HEK293 (cell line): ENCODE measurements around the gene FTO.

Experiments
- CTCF ChIA-PET: fragments of 350-600 bp; formaldehyde crosslinking; extraction: SDS; loops from one replicate; lab custom pipeline; 2021; ENCODE audit warnings: antibody characterized with exemption; lab: Yijun Ruan, JAX
- POLR2A ChIA-PET: fragments of 300-600 bp; formaldehyde crosslinking; extraction: SDS; loops from one replicate; lab custom pipeline; 2020; ENCODE audit warnings: antibody characterized with exemption, inconsistent platforms; lab: Yijun Ruan, JAX
- H3K27ac ChIP-seq: fragments of 200-500 bp; sonication (Bioruptor generic); 2 replicates; pipeline ENCODE4 v1.5.1; 2014; ENCODE audit warnings: low read depth, low read length, control low read depth, inconsistent platforms; ENCODE audit errors: extremely low read depth
- H3K36me3 ChIP-seq, 2 experiments: fragments of 200-500 bp in 1 of 2; sonication (Bioruptor generic) in 1 of 2; 1 replicate in 1 of 2; 2 replicates in 1 of 2; pipeline ENCODE4 v1.5.1; 2014 to 2017; ENCODE audit warnings: inconsistent platforms in 2 of 2, low read length in 2 of 2; ENCODE audit not compliant: control insufficient read depth in 2 of 2, insufficient read depth in 1 of 2
- H3K4me1 ChIP-seq: fragments of 200-500 bp; sonication (Bioruptor generic); 2 replicates; pipeline ENCODE4 v1.5.1; 2014; ENCODE audit warnings: mild to moderate bottlenecking, low read length, inconsistent platforms; ENCODE audit not compliant: control insufficient read depth, insufficient read depth
- H3K4me3 ChIP-seq: 2 replicates; pipeline ENCODE4 v1.5.1; 2011; ENCODE audit warnings: low read depth, mild to moderate bottlenecking, control low read depth, low read length, moderate library complexity
- H3K9me3 ChIP-seq: fragments of 200-500 bp; sonication (Bioruptor generic); 2 replicates; pipeline ENCODE4 v1.5.1; 2014; ENCODE audit warnings: low read depth, low read length, inconsistent platforms; ENCODE audit not compliant: control insufficient read depth, insufficient read depth
- IKZF3 ChIP-seq: fragments of 450-650 bp; IDR thresholded peaks from 2 replicates; pipeline ENCODE4 v1.5.0; 2018; ENCODE audit warnings: missing biosample characterization, mild to moderate bottlenecking, missing genetic modification characterization, moderate library complexity
- ZNF133 ChIP-seq: fragments of 450-650 bp; formaldehyde crosslinking; IDR thresholded peaks from 2 replicates; pipeline ENCODE4 v1.5.1; 2016; ENCODE audit warnings: missing biosample characterization, missing genetic modification characterization
- ZNF19 ChIP-seq: fragments of 450-650 bp; formaldehyde crosslinking; IDR thresholded peaks from 2 replicates; pipeline ENCODE4; 2016; ENCODE audit warnings: missing biosample characterization, missing genetic modification characterization, low read depth
- ZNF423 ChIP-seq: fragments of 450-650 bp; formaldehyde crosslinking; IDR thresholded peaks from 2 replicates; pipeline ENCODE4 v1.5.1; 2016; ENCODE audit warnings: missing biosample characterization, missing genetic modification characterization
- ZNF544 ChIP-seq: fragments of 450-650 bp; formaldehyde crosslinking; IDR thresholded peaks from 2 replicates; pipeline ENCODE4 v1.5.0; 2017; ENCODE audit warnings: missing biosample characterization, missing genetic modification characterization
- ZNF585B ChIP-seq: fragments of 450-650 bp; formaldehyde crosslinking; IDR thresholded peaks from 2 replicates; pipeline ENCODE4 v1.5.1; 2016; ENCODE audit warnings: missing biosample characterization, missing genetic modification characterization
- ZNF600 ChIP-seq: fragments of 450-650 bp; formaldehyde crosslinking; IDR thresholded peaks from 2 replicates; pipeline ENCODE4 v1.5.1; 2016; ENCODE audit warnings: missing biosample characterization, missing genetic modification characterization
- ZNF624 ChIP-seq: fragments of 450-650 bp; formaldehyde crosslinking; IDR thresholded peaks from 2 replicates; pipeline ENCODE4 v1.5.1; 2017; ENCODE audit warnings: missing biosample characterization, missing genetic modification characterization
- TF ChIP-seq, protein P1 (sequence below): fragments of 450-650 bp; formaldehyde crosslinking; IDR thresholded peaks from 2 replicates; pipeline ENCODE4 v1.5.0; 2017; ENCODE audit warnings: missing biosample characterization, missing genetic modification characterization, borderline replicate concordance
- TF ChIP-seq, protein P2 (sequence below): fragments of 450-650 bp; formaldehyde crosslinking; conservative IDR thresholded peaks from 2 replicates; pipeline ENCODE4 v1.5.1; 2016; ENCODE audit warnings: low read depth, missing biosample characterization, missing genetic modification characterization
- TF ChIP-seq, protein P3 (sequence below): fragments of 450-650 bp; formaldehyde crosslinking; IDR thresholded peaks from 2 replicates; pipeline ENCODE4 v1.5.1; 2016; ENCODE audit warnings: missing biosample characterization, missing genetic modification characterization
- TF ChIP-seq, protein P4 (sequence below): fragments of 450-650 bp; formaldehyde crosslinking; IDR thresholded peaks from 2 replicates; pipeline ENCODE4 v1.5.1; 2016; ENCODE audit warnings: missing biosample characterization, missing genetic modification characterization

The FTO gene

DNA sequence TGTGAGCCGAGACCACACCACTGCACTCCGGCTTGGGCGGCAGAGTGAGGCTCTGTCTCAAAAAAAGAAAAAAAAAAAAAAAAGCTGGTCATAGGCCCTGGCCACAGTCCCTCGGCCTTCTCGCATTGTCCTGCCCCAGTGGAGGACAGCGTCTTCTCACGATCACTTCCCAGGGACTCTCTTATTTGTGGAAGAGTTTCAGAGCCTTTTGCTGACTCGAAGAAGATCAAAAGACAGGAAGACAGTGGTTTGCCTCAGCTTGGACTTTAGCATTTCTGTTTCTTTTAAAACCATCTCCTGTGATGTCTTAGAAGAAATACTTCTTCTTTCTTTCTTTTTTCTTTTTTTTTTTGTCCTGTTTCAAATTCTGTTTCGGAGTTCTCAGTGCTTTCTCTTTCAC, 210.0 kb downstream of the FTO start:
- H3K27ac ChIP-seq: no peak overlapping the region

DNA sequence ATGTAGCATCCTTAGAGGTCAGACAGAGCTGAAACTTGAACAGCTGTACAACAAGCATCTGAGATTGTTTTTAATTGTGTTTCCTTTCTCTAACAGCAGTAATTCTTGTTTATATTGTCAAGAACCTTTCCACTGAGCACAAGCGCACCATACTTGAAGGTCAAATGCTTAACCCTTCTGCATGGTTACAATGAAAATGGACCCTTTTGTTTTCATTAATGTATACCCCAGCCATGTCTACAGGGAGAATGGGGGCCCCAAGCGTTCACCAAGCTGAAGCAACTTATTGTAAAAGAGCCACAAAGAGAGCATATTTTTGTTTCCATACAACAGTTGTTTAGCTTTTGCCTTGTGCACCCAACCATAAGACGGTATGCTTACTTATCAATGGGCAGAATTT, 210.8 kb downstream of the FTO start:
- Histone ChIP-seq H3K4me1 (peaks cover 15% of the 10 kb centered on the region), H3K4me3 (no peak overlapping the region), H3K36me3 (no peaks in the 10 kb centered on the region), H3K9me3 (no peaks in the 10 kb centered on the region), H3K27ac (no peak overlapping the region)
- CTCF ChIA-PET: interaction anchor here (0.7 kb wide), 1 partner anchor 80 kb away, joined by 3 read pairs; no protein-coding TSS in a partner anchor
- POLR2A ChIA-PET: interaction anchor here (0.6 kb wide), 1 partner anchor 155 kb away, joined by 3 read pairs; no protein-coding TSS in a partner anchor
- no peak for TF ChIP-seq IKZF3 (tag by site-specific recombination)
- TF ChIP-seq ZNF600 (tag by site-specific recombination): no peak
- TF ChIP-seq ZNF423: no peak
- TF ChIP-seq, protein P1, sequence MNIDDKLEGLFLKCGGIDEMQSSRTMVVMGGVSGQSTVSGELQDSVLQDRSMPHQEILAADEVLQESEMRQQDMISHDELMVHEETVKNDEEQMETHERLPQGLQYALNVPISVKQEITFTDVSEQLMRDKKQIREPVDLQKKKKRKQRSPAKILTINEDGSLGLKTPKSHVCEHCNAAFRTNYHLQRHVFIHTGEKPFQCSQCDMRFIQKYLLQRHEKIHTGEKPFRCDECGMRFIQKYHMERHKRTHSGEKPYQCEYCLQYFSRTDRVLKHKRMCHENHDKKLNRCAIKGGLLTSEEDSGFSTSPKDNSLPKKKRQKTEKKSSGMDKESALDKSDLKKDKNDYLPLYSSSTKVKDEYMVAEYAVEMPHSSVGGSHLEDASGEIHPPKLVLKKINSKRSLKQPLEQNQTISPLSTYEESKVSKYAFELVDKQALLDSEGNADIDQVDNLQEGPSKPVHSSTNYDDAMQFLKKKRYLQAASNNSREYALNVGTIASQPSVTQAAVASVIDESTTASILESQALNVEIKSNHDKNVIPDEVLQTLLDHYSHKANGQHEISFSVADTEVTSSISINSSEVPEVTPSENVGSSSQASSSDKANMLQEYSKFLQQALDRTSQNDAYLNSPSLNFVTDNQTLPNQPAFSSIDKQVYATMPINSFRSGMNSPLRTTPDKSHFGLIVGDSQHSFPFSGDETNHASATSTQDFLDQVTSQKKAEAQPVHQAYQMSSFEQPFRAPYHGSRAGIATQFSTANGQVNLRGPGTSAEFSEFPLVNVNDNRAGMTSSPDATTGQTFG (tag by site-specific recombination): no peak
- no peak for TF ChIP-seq ZNF133
- no peak for TF ChIP-seq ZNF19 (tag by site-specific recombination)
- TF ChIP-seq ZNF624 (tag by site-specific recombination): no peak
- no peak for TF ChIP-seq ZNF585B

More for the DNA sequence above, 210.0 kb downstream of the FTO start:
- Histone ChIP-seq H3K4me3 (no peak overlapping the region), H3K36me3 (no peaks in the 10 kb centered on the region), H3K4me1 (peaks cover 15% of the 10 kb centered on the region), H3K9me3 (no peaks in the 10 kb centered on the region)
- CTCF ChIA-PET: interaction anchor here (0.6 kb wide), 1 partner anchor 364 kb away, joined by 4 read pairs; no protein-coding TSS in a partner anchor
- TF ChIP-seq ZNF544 (tag by site-specific recombination): no peak
- TF ChIP-seq, protein P2, sequence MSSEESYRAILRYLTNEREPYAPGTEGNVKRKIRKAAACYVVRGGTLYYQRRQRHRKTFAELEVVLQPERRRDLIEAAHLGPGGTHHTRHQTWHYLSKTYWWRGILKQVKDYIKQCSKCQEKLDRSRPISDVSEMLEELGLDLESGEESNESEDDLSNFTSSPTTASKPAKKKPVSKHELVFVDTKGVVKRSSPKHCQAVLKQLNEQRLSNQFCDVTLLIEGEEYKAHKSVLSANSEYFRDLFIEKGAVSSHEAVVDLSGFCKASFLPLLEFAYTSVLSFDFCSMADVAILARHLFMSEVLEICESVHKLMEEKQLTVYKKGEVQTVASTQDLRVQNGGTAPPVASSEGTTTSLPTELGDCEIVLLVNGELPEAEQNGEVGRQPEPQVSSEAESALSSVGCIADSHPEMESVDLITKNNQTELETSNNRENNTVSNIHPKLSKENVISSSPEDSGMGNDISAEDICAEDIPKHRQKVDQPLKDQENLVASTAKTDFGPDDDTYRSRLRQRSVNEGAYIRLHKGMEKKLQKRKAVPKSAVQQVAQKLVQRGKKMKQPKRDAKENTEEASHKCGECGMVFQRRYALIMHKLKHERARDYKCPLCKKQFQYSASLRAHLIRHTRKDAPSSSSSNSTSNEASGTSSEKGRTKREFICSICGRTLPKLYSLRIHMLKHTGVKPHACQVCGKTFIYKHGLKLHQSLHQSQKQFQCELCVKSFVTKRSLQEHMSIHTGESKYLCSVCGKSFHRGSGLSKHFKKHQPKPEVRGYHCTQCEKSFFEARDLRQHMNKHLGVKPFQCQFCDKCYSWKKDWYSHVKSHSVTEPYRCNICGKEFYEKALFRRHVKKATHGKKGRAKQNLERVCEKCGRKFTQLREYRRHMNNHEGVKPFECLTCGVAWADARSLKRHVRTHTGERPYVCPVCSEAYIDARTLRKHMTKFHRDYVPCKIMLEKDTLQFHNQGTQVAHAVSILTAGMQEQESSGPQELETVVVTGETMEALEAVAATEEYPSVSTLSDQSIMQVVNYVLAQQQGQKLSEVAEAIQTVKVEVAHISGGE (tag by site-specific recombination): no peak
- TF ChIP-seq, protein P3, sequence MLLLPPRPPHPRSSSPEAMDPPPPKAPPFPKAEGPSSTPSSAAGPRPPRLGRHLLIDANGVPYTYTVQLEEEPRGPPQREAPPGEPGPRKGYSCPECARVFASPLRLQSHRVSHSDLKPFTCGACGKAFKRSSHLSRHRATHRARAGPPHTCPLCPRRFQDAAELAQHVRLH: no peak
- POLR2A ChIA-PET: interaction anchor here (0.6 kb wide), 1 partner anchor 154 kb away, joined by 3 read pairs; no protein-coding TSS in a partner anchor

DNA sequence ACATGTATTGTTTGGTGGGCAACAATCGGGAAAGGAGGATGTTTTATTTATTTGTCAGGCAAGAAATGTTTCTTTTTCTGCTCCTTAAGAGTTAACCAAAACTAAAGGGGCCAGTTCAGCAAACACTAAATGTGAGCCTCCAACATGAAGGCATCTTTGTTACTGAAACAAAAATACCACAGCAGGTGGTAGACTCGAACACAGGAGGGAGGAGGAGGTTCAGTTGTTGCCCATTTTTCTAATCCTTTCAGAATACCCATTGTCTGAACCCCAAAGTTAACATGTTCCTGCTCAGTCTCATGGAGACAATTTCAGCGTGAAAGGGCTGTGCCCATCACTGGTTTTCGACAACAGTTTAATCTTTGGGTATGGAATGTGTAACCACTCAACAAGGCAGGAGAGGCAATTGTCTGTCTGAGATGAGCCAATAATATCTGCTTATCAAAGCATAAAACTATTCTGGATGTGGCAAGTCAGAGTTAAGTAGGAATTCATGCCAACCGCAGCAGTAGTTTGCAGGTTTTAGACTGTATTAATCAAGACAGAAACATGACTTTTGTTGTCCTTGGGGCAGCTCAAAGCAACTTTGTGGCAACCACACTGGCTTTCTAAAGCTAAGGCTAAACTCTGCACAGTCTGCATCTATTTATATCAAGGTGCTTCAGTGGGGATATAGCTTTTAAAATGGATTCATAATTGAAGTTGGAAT, 211.7 kb downstream of the FTO start:
- Histone ChIP-seq H3K9me3 (no peaks in the 10 kb centered on the region), H3K36me3 (no peaks in the 10 kb centered on the region), H3K4me1 (peaks cover 15% of the 10 kb centered on the region), H3K27ac (no peak overlapping the region), H3K4me3 (no peak overlapping the region)
- TF ChIP-seq, protein P4, sequence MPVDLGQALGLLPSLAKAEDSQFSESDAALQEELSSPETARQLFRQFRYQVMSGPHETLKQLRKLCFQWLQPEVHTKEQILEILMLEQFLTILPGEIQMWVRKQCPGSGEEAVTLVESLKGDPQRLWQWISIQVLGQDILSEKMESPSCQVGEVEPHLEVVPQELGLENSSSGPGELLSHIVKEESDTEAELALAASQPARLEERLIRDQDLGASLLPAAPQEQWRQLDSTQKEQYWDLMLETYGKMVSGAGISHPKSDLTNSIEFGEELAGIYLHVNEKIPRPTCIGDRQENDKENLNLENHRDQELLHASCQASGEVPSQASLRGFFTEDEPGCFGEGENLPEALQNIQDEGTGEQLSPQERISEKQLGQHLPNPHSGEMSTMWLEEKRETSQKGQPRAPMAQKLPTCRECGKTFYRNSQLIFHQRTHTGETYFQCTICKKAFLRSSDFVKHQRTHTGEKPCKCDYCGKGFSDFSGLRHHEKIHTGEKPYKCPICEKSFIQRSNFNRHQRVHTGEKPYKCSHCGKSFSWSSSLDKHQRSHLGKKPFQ (tag by site-specific recombination): no peak
- ChIA-PET POLR2A (no interaction called here), CTCF (interaction anchor here (0.7 kb wide), 1 partner anchor 79 kb away, joined by 3 read pairs; no protein-coding TSS in a partner anchor)
